Measurements from ENCODE around the gene RAX.

Gene RAX

GRCh38 chr18:59218018-59218417 lies 55.2 kb downstream of the RAX start:
- H3K4me1 ChIP-seq (ENCODE audit: control insufficient read depth, insufficient read depth, low read length) = no peaks in the 10 kb centered on the region
- no peaks in the 10 kb centered on the region for H3K9me3 ChIP-seq (replicated peaks; ENCODE audit: low read length)
- peaks cover 91% of the 10 kb centered on the region for H3K27me3 ChIP-seq (ENCODE audit: control insufficient read depth, insufficient read depth, low read length)
- no peak overlapping the region for H3K4me3 ChIP-seq (ENCODE audit: low read length)
- no peaks in the 10 kb centered on the region for H3K36me3 ChIP-seq (ENCODE audit: insufficient read depth, low read length)
- no peak overlapping the region for H3K4me2 ChIP-seq (ENCODE audit: low read length)
- H3K9ac ChIP-seq (ENCODE audit: low read depth, low read length) = no peak overlapping the region

All from skeletal muscle satellite cell (primary cell).